CD4-positive, alpha-beta T cell (primary cell): ENCODE results near the gene DTNBP1. TPM values are rescaled to one million over a fixed set of nuclear protein-coding genes. Genes with fewer than 3 reads are reported as not detected.

Source experiments
- ATAC-seq: fragments of 200-7000 bp; cut with Tn5 transposase; one replicate; pipeline ENCODE4 v1.10.0; 2022; ENCODE audit warnings: mild to moderate bottlenecking; ENCODE audit not compliant: poor library complexity
- CTCF ChIA-PET: fragments of 350-600 bp; sonication (Branson Sonifier 250); formaldehyde crosslinking; loops from one replicate; lab custom pipeline; 2021; ENCODE audit warnings: antibody characterized with exemption, inconsistent platforms; lab: Charles Lee
- POLR2A ChIA-PET: fragments of 350-600 bp; sonication (Branson Sonifier 250); formaldehyde crosslinking; loops from one replicate; lab custom pipeline; 2021; ENCODE audit warnings: antibody characterized with exemption, inconsistent platforms; lab: Charles Lee
- DNase-seq, 14 experiments: peaks; one replicate each; pipeline ENCODE4 v3.0.0-alpha.2; 2013 to 2020; ENCODE audit warnings: mixed read lengths in 2 of 14
- H3K27ac ChIP-seq, 2 donors: one replicate each; pipeline versions ENCODE4 v1.5.1 to v1.7.0; 2013; ENCODE audit warnings: low read length in 2 of 2, low read depth in 1 of 2, mild to moderate bottlenecking in 1 of 2
- H3K27me3 ChIP-seq, 2 experiments: 1 replicate in 1 of 2; 2 replicates in 1 of 2; pipeline versions ENCODE4 v1.6.1 to v1.7.0; 2013; ENCODE audit warnings: low read length in 2 of 2, control low read depth in 1 of 2, mild to moderate bottlenecking in 1 of 2, moderate library complexity in 1 of 2; ENCODE audit not compliant: insufficient read depth in 2 of 2, control insufficient read depth in 1 of 2
- H3K36me3 ChIP-seq: one replicate; pipeline ENCODE4 v1.6.1; 2013; ENCODE audit warnings: low read length, control low read depth; ENCODE audit not compliant: insufficient read depth
- H3K4me1 ChIP-seq: one replicate; pipeline ENCODE4 v1.6.1; 2013; ENCODE audit warnings: low read length, control low read depth; ENCODE audit not compliant: insufficient read depth
- H3K4me3 ChIP-seq: one replicate; pipeline ENCODE4 v1.5.1; 2013; ENCODE audit warnings: mild to moderate bottlenecking, low read length, moderate library complexity
- H3K9me3 ChIP-seq, 2 experiments: 1 replicate in 1 of 2; 2 replicates in 1 of 2; pipeline versions ENCODE4 v1.6.1 to v1.7.0; 2013; ENCODE audit warnings: low read length in 2 of 2, mild to moderate bottlenecking in 2 of 2, control low read depth in 1 of 2, moderate library complexity in 1 of 2; ENCODE audit not compliant: control insufficient read depth in 1 of 2, insufficient read depth in 1 of 2
- H3K27ac Mint-ChIP-seq: one replicate; pipeline ENCODE4 v1.8.0; 2020; ENCODE audit warnings: mixed read lengths
- H3K27me3 Mint-ChIP-seq: one replicate; pipeline ENCODE4 v1.8.0; 2021; ENCODE audit warnings: mixed read lengths
- H3K36me3 Mint-ChIP-seq: one replicate; pipeline ENCODE4 v1.8.0; 2021; ENCODE audit warnings: low read depth, mixed read lengths
- H3K4me1 Mint-ChIP-seq: one replicate; pipeline ENCODE4 v1.8.0; 2021; ENCODE audit warnings: low read depth, mixed read lengths
- H3K4me3 Mint-ChIP-seq: one replicate; pipeline ENCODE4 v1.8.0; 2020; ENCODE audit warnings: mild to moderate bottlenecking, mixed read lengths
- H3K9me3 Mint-ChIP-seq: one replicate; pipeline ENCODE4 v1.8.0; 2020; ENCODE audit warnings: mixed read lengths
- CTCF ChIP-seq: fragments of 200-600 bp; IDR thresholded peaks from one replicate; pipeline ENCODE4 v1.8.0; 2022; ENCODE audit warnings: antibody characterized with exemption, mild to moderate bottlenecking
- intact Hi-C, 2 experiments: fragments of 100-400 bp; cut with DNase I in 1 of 2; cut with micrococcal nuclease in 1 of 2; formaldehyde crosslinking; loops; one replicate each; pipeline versions ENCODE4 v1.15.1 to v1.9.0; 2023 to 2025; cut with DNase I, micrococcal nuclease
- total RNA-seq, 174 experiments: library from RNA in 2 of 174; stranded (reverse) in 2 of 174; gene quantifications; one replicate each; pipeline ENCODE4 v1.2.3 and lab custom pipeline; 2021 to 2026

The DTNBP1 gene
- total RNA-seq, 2 experiments from 2014 or later: 14.5 to 14.7 TPM

GRCh38 chr6:15685619-15686018 is 22.8 kb upstream of the DTNBP1 start:
- Mint-ChIP-seq H3K27me3 (peaks cover 4% of the 10 kb centered on the region), H3K27ac (no peak overlapping the region), H3K4me3 (no peak overlapping the region), H3K4me1 (no peaks in the 10 kb centered on the region), H3K9me3 (no peaks in the 10 kb centered on the region), H3K36me3 (no peaks in the 10 kb centered on the region)
- ChIA-PET POLR2A (no interaction called here), CTCF (no interaction called here)
- H3K4me3 ChIP-seq: no peak overlapping the region
- no peaks in the 10 kb centered on the region for H3K4me1 ChIP-seq
- ATAC-seq (no peak), DNase-seq (no peak)
- H3K27ac ChIP-seq: no peak overlapping the region
- H3K36me3 ChIP-seq: no peaks in the 10 kb centered on the region
- no peaks in the 10 kb centered on the region for H3K9me3 ChIP-seq
- intact Hi-C loops: no loop called here
- H3K27me3 ChIP-seq: peaks cover 0 to 3% of the 10 kb centered on the region in 2 experiments
- no peak for TF ChIP-seq CTCF

DNA sequence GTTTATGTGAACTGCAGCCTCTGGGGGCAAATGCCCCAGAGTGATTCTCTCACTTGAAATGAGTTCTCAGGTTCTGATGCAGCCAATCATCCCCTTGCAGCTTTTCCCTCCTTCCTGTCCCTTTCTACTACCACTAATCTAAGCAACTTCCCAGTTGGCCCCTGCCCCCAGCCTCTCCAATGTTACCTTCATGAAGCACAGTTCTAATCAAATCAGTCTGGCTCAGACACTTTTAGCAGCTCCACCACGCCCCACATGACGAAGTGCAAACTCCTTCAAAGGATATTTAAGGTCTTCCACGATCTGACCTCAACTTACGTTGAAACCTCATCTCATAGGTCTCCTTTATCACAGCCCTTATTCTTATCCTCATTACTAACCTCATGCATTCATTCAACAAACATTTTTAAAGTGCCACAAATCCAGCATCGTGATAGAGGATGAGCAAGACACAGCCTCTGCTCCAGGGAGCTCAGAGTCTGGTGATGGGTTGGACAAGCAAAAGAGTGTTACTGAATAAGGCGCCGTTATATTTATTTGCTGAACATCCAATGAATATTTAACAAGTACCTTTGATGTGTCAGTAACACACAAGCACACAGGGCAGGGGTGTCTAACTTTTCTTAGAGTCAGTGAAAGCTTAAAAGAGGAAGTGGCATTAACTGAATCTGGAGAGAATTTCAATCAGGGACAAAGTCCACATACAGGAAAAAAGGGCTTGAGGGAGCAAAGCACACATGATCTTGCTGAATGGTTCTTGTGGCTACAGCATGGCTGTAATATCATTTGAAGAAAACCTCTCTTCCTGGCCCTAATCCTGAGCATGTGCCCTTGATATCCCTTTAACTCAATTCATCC is 20.4 kb upstream of the DTNBP1 start:
- Histone ChIP-seq H3K36me3 (no peaks in the 10 kb centered on the region), H3K4me1 (no peaks in the 10 kb centered on the region), H3K27ac (no peak overlapping the region), H3K4me3 (no peak overlapping the region), H3K27me3 (peaks cover 0 to 3% of the 10 kb centered on the region in 2 experiments), H3K9me3 (no peaks in the 10 kb centered on the region)
- DNase-seq: no peak
- no peak for ATAC-seq
- TF ChIP-seq CTCF: no peak
- Mint-ChIP-seq H3K27me3 (peaks cover 4% of the 10 kb centered on the region), H3K4me3 (no peak overlapping the region), H3K4me1 (no peaks in the 10 kb centered on the region), H3K36me3 (no peaks in the 10 kb centered on the region), H3K9me3 (no peaks in the 10 kb centered on the region), H3K27ac (no peak overlapping the region)
- ChIA-PET POLR2A (no interaction called here), CTCF (no interaction called here)
- intact Hi-C loops: no loop called here

GRCh38 chr6:15681946-15682345 is 19.1 kb upstream of the DTNBP1 start:
- H3K9me3 Mint-ChIP-seq: no peaks in the 10 kb centered on the region
- H3K4me3 ChIP-seq: no peak overlapping the region
- no peak overlapping the region for H3K4me3 Mint-ChIP-seq
- no peaks in the 10 kb centered on the region for H3K36me3 ChIP-seq
- no peaks in the 10 kb centered on the region for H3K4me1 Mint-ChIP-seq
- POLR2A ChIA-PET: no interaction called here
- H3K9me3 ChIP-seq: no peaks in the 10 kb centered on the region
- TF ChIP-seq CTCF: no peak
- no peaks in the 10 kb centered on the region for H3K4me1 ChIP-seq
- ATAC-seq: no peak
- no peak for DNase-seq
- no peaks in the 10 kb centered on the region for H3K36me3 Mint-ChIP-seq
- intact Hi-C loops: no loop called here
- no peak overlapping the region for H3K27ac Mint-ChIP-seq
- CTCF ChIA-PET: no interaction called here
- peaks cover 4% of the 10 kb centered on the region for H3K27me3 Mint-ChIP-seq
- no peak overlapping the region for H3K27ac ChIP-seq
- peaks cover 0 to 3% of the 10 kb centered on the region in 2 experiments for H3K27me3 ChIP-seq
